H1 (cell line): ENCODE data around the gene TM9SF2. TPM values are rescaled to one million over a fixed set of nuclear protein-coding genes. Genes with fewer than 3 reads are reported as not detected.

Experiments used
- CTCF ChIA-PET: fragments of 300-600 bp; sonication (Branson Sonifier 250); formaldehyde crosslinking; loops from one replicate; lab custom pipeline; 2021; ENCODE audit not compliant: partially characterized antibody; lab: Charles Lee
- POLR2A ChIA-PET: fragments of 300-600 bp; sonication (Branson Sonifier 250); formaldehyde crosslinking; loops from one replicate; lab custom pipeline; 2021; ENCODE audit warnings: inconsistent platforms; ENCODE audit not compliant: partially characterized antibody; lab: Charles Lee
- DNase-seq, 2 experiments: peaks; one replicate each; pipeline versions ENCODE4 v3.0.0 to v3.0.0-alpha.2; 2010 to 2022; ENCODE audit warnings: low spot score in 2 of 2, low read depth in 1 of 2, mixed read lengths in 1 of 2
- FAIRE-seq: peaks from 2 replicates; lab custom pipeline; 2011; peaks lifted over from hg19 to GRCh38; lab: Jason Lieb, UNC
- H2AFZ ChIP-seq: 2 replicates; pipeline ENCODE4 v1.8.1; 2012; ENCODE audit warnings: low read length, inconsistent platforms
- H2AK5ac ChIP-seq: 2 replicates; pipeline ENCODE4 v1.6.1; 2013; ENCODE audit warnings: low read depth, low read length
- H2BK120ac ChIP-seq: replicated peaks from 2 replicates; pipeline ENCODE3; 2013; ENCODE audit warnings: low read depth, low read length, inconsistent platforms
- H2BK12ac ChIP-seq: 2 replicates; pipeline ENCODE4 v1.6.1; 2013; ENCODE audit warnings: low read depth, low read length
- H2BK15ac ChIP-seq: 2 replicates; pipeline ENCODE4 v1.6.1; 2013; ENCODE audit warnings: low read length
- H2BK20ac ChIP-seq: 2 replicates; pipeline ENCODE4 v1.6.1; 2013; ENCODE audit warnings: low read length
- H2BK5ac ChIP-seq: 2 replicates; pipeline ENCODE4 v1.6.1; 2013; ENCODE audit warnings: low read depth, low read length
- H3K14ac ChIP-seq: 2 replicates; pipeline ENCODE4 v1.6.1; 2013; ENCODE audit warnings: inconsistent platforms; ENCODE audit not compliant: insufficient read length
- H3K18ac ChIP-seq: 2 replicates; pipeline ENCODE4 v1.6.1; 2013; ENCODE audit warnings: low read length; ENCODE audit errors: extremely low read depth
- H3K23ac ChIP-seq: 2 replicates; pipeline ENCODE4 v1.6.1; 2013; ENCODE audit warnings: inconsistent platforms; ENCODE audit not compliant: insufficient read length
- H3K23me2 ChIP-seq: 2 replicates; pipeline ENCODE4 v1.6.1; 2013; ENCODE audit warnings: low read depth, low read length
- H3K27ac ChIP-seq: 2 replicates; pipeline ENCODE4 v1.6.1; 2011; ENCODE audit warnings: low read depth, low read length, inconsistent platforms
- H3K27me3 ChIP-seq, 4 experiments: replicated peaks in 1 of 4; 1 replicate in 1 of 4; 2 replicates in 3 of 4; pipeline versions ENCODE4 v1.6.1 to v1.8.1; 2011 to 2013; ENCODE audit warnings: low read length in 3 of 4, mild to moderate bottlenecking in 3 of 4, inconsistent platforms in 2 of 4, mixed read lengths in 2 of 4, moderate library complexity in 1 of 4; ENCODE audit not compliant: control insufficient read depth in 3 of 4, insufficient read depth in 3 of 4; ENCODE audit errors: extremely low read depth in 1 of 4
- H3K36me3 ChIP-seq, 4 experiments: 2 replicates each; pipeline versions ENCODE4 v1.6.1 to v1.8.1; 2011 to 2013; ENCODE audit warnings: mild to moderate bottlenecking in 4 of 4, low read length in 3 of 4, moderate library complexity in 2 of 4, control low read depth in 1 of 4, inconsistent platforms in 1 of 4; ENCODE audit not compliant: insufficient read depth in 4 of 4, control insufficient read depth in 2 of 4
- H3K4ac ChIP-seq: replicated peaks from 2 replicates; pipeline ENCODE3; 2013; ENCODE audit warnings: low read length, low read depth, mixed read lengths, inconsistent platforms; ENCODE audit not compliant: insufficient read length
- H3K4me1 ChIP-seq, 4 experiments: replicated peaks in 1 of 4; 1 replicate in 1 of 4; 2 replicates in 3 of 4; pipeline versions ENCODE4 v1.6.1 to v1.8.1; 2011 to 2013; ENCODE audit warnings: low read length in 3 of 4, inconsistent platforms in 2 of 4, mixed read lengths in 1 of 4; ENCODE audit not compliant: insufficient read depth in 4 of 4, control insufficient read depth in 3 of 4
- H3K4me2 ChIP-seq, 2 experiments: 2 replicates each; pipeline versions ENCODE4 v1.6.1 to v1.8.1; 2011 to 2013; ENCODE audit warnings: low read depth in 2 of 2, low read length in 2 of 2, control low read depth in 1 of 2, inconsistent platforms in 1 of 2, mild to moderate bottlenecking in 1 of 2; ENCODE audit not compliant: insufficient read depth in 1 of 2
- H3K4me3 ChIP-seq, 4 experiments: fragments of 200-600, 300-600 bp in 1 of 4; sonication (generic), shearing (Covaris generic), sonication (Bioruptor Twin) in 1 of 4; 2 replicates each; pipeline versions ENCODE4 v1.5.1 to v1.8.1; 2011 to 2016; ENCODE audit warnings: low read length in 4 of 4, low read depth in 3 of 4, control low read depth in 2 of 4, inconsistent platforms in 2 of 4, mild to moderate bottlenecking in 2 of 4, mixed read lengths in 1 of 4, moderate library complexity in 1 of 4; ENCODE audit not compliant: insufficient read depth in 2 of 4; ENCODE audit errors: extremely low read depth in 1 of 4
- H3K56ac ChIP-seq: replicated peaks from 2 replicates; pipeline ENCODE3; 2013; ENCODE audit warnings: low read depth, mild to moderate bottlenecking, mixed read lengths, low read length, inconsistent platforms; ENCODE audit not compliant: insufficient read length
- H3K79me1 ChIP-seq: 2 replicates; pipeline ENCODE4 v1.6.1; 2013; ENCODE audit warnings: low read depth, low read length, control low read depth
- H3K79me2 ChIP-seq, 2 experiments: 2 replicates each; pipeline versions ENCODE4 v1.6.1 to v1.8.1; 2012 to 2013; ENCODE audit warnings: low read length in 2 of 2, mild to moderate bottlenecking in 2 of 2, inconsistent platforms in 1 of 2; ENCODE audit not compliant: insufficient read depth in 2 of 2, control insufficient read depth in 1 of 2
- H3K9ac ChIP-seq, 4 experiments: replicated peaks in 1 of 4; 1 replicate in 1 of 4; 2 replicates in 3 of 4; pipeline versions ENCODE4 v1.6.1 to v1.8.1; 2011 to 2013; ENCODE audit warnings: low read depth in 3 of 4, low read length in 3 of 4, control low read depth in 2 of 4, mild to moderate bottlenecking in 2 of 4, moderate library complexity in 2 of 4, inconsistent platforms in 1 of 4; ENCODE audit errors: extremely low read depth in 1 of 4
- H3K9me3 ChIP-seq, 2 experiments: 2 replicates each; pipeline versions ENCODE4 v1.6.1 to v1.8.1; 2012 to 2013; ENCODE audit warnings: mild to moderate bottlenecking in 2 of 2, moderate library complexity in 2 of 2, control low read depth in 1 of 2, inconsistent platforms in 1 of 2, low read depth in 1 of 2, low read length in 1 of 2, mixed read lengths in 1 of 2; ENCODE audit not compliant: insufficient read depth in 2 of 2
- H4K20me1 ChIP-seq, 2 experiments: replicated peaks in 1 of 2; 2 replicates each; pipeline versions ENCODE3 to v1.8.1; 2011 to 2013; ENCODE audit warnings: inconsistent platforms in 2 of 2, low read length in 2 of 2, mild to moderate bottlenecking in 1 of 2; ENCODE audit not compliant: insufficient read depth in 2 of 2, control insufficient read depth in 1 of 2
- H4K5ac ChIP-seq: 2 replicates; pipeline ENCODE4 v1.6.1; 2013; ENCODE audit warnings: low read length, low read depth, mixed read lengths, inconsistent platforms; ENCODE audit not compliant: insufficient read length
- H4K8ac ChIP-seq: 2 replicates; pipeline ENCODE4 v1.8.0; 2013; ENCODE audit warnings: mild to moderate bottlenecking, moderate library complexity, low read length, inconsistent platforms; ENCODE audit not compliant: insufficient read depth; ENCODE audit errors: extremely low read depth
- H4K91ac ChIP-seq: replicated peaks from 2 replicates; pipeline ENCODE3; 2013; ENCODE audit warnings: low read length, mixed read lengths, inconsistent platforms; ENCODE audit not compliant: insufficient read length
- ASH2L ChIP-seq: fragments of 200-600, 300-600 bp; sonication (generic); IDR thresholded peaks from one replicate; pipeline ENCODE4 v1.7.1; 2017; ENCODE audit warnings: low read length
- KDM1A ChIP-seq: fragments of 200-600, 300-600 bp; sonication (generic); IDR thresholded peaks from 2 replicates; pipeline ENCODE4 v1.7.1; 2016; ENCODE audit warnings: mild to moderate bottlenecking, low read length, borderline replicate concordance
- KDM5A ChIP-seq: fragments of 200-600 bp; IDR thresholded peaks from 2 replicates; pipeline ENCODE4 v1.7.1; 2012; ENCODE audit warnings: mild to moderate bottlenecking, low read length, inconsistent platforms, mixed read lengths
- RBBP5 ChIP-seq: IDR thresholded peaks from 2 replicates; pipeline ENCODE4 v1.7.1; 2012; ENCODE audit warnings: low read depth, mild to moderate bottlenecking, inconsistent platforms, low read length, moderate library complexity, borderline replicate concordance
- WGBS, 2 experiments: shearing (Covaris generic) in 1 of 2; methylation state at CpG; one replicate each; pipeline versions ENCODE4 v1.1.6 to v1.1.7; 2013 to 2015; ENCODE audit warnings: low lambda C conversion rate in 2 of 2, mixed read lengths in 2 of 2, inconsistent platforms in 1 of 2, low coverage in 1 of 2, missing lambda C conversion rate in 1 of 2; ENCODE audit not compliant: insufficient replicate concordance in 2 of 2, insufficient coverage in 1 of 2, insufficient read length in 1 of 2; ENCODE audit errors: extremely low coverage in 1 of 2, missing lambda C conversion rate in 1 of 2; 5-methylcytosine and 5-hydroxymethylcytosine counted together
- polyA plus RNA-seq, 7 experiments: library from polyadenylated mRNA; depleted of rRNA in 3 of 7; stranded (reverse) in 5 of 7; unstranded in 2 of 7; fragments of >200 nt in 5 of 7; fragments of 200-250 nt in 2 of 7; gene quantifications; 1 replicate in 5 of 7; 2 replicates in 1 of 7; 4 replicates in 1 of 7; pipeline versions ENCODE4 v1.2.1 to v1.2.3, GENCODE V29; 2011 to 2013; ENCODE audit warnings: missing spikeins in 2 of 7, mixed read lengths in 2 of 7
- total RNA-seq: library from RNA; stranded (reverse); fragmentation: NEBNext Ultra II Directional; extraction: Animal tissue kit (Norgen Biotek cat#: 25700); gene quantifications from 2 replicates; pipeline ENCODE4 v1.2.1, GENCODE V29; 2021
- TF ChIP-seq, protein P1 (sequence below), 3 experiments: IDR thresholded peaks; 1 replicate in 2 of 3; 2 replicates in 1 of 3; pipeline versions ENCODE4 v1.5.1 to v1.6.1; 2011; ENCODE audit warnings: low read length in 3 of 3, mild to moderate bottlenecking in 3 of 3, inconsistent platforms in 2 of 3, low read depth in 1 of 3, moderate library complexity in 1 of 3; ENCODE audit not compliant: insufficient read depth in 1 of 3; ENCODE audit errors: control extremely low read depth in 1 of 3

Gene TM9SF2
- total and polyA plus RNA-seq, 2 of the 8 experiments (the other 6 are each of a cell fraction or from before 2014, with no cell fraction given): 68.0 to 101 TPM

DNA sequence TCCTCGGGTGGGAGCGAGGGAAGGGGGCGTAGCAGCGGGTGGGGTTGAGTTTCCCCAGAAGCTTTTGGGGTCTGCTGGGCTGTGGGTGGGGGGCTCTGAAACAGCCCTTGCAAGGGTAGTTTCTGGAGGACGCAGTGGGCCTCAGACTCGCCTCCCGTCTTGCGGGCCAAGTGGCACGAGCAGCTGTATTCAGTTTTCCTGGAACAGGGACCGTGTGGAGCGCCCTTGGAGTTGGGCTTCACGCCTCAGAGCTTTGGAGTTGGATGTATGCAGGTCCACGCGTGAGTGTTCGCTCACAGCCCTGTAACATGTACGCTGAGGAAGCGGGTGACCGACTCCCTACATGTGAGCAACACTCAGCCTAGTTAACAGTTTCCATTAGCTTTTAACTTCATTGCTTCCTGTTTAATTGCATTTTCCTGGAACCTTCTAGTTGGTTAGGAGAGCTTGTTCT is 603 bp downstream of the TM9SF2 start:
- Histone ChIP-seq H3K27ac (peak overlapping the region; percentile 77), H3K79me2 (peaks cover 13 to 53% of the 10 kb centered on the region in 2 experiments), H2AFZ (no peak overlapping the region)

More for the DNA sequence above, 603 bp downstream of the TM9SF2 start:
- Histone ChIP-seq H3K4me3 (peak overlapping the region; percentile 87 to 98 (median 95)), H4K5ac (peak overlapping the region; percentile 90), H2BK20ac (no peak overlapping the region), H2BK5ac (peak overlapping the region; percentile 81; the same call in 1 of the 2 replicates), H4K8ac (peak overlapping the region; percentile 92), H2AK5ac (no peak overlapping the region), H3K4ac (no peak overlapping the region), H3K56ac (no peak overlapping the region), H3K27me3 (no peaks in the 10 kb centered on the region), H4K20me1 (peaks cover 0 to 4% of the 10 kb centered on the region in 2 experiments), H4K91ac (no peak overlapping the region), H2BK15ac (no peak overlapping the region), H3K4me1 (peaks cover 0 to 5% (median 0%) of the 10 kb centered on the region in 4 experiments; a peak in 4 of 7 replicates), H3K23me2 (peaks cover 11% of the 10 kb centered on the region), H3K14ac (no peak overlapping the region), H3K36me3 (peaks cover 0 to 3% (median 0%) of the 10 kb centered on the region in 4 experiments; a peak in 1 of 8 replicates), H3K4me2 (peak overlapping the region; percentile 77 to 88), H2BK12ac (no peak overlapping the region), H3K9ac (peak overlapping the region; percentile 83 to 96 (median 88)), H3K79me1 (no peaks in the 10 kb centered on the region; the same call in 1 of the 2 replicates), H2BK120ac (no peak overlapping the region), H3K18ac (0 out of 2 replicates have a peak overlapping the region, but pooled peaks have one; percentile 43), H3K23ac (no peak overlapping the region), H3K9me3 (no peaks in the 10 kb centered on the region)
- WGBS, 2 experiments: 6% methylated on average over 14 of the region's 18 CpGs; no CpG with 5 or more reads in 1 of the 2 experiments
- FAIRE-seq (no peak), DNase-seq (no peak)
- ChIA-PET CTCF (interaction anchor here (0.9 to 3.1 kb wide), 7 partner anchors 10 to 115 kb away, joined by 3 to 11 read pairs (median 4); no protein-coding TSS in a partner anchor), POLR2A (interaction anchor here (1.0 to 2.7 kb wide), 4 partner anchors 10 to 90 kb away, joined by 3 to 9 read pairs (median 6); no protein-coding TSS in a partner anchor)
- TF ChIP-seq ASH2L (no peak), KDM5A (peak; percentile 32; the same call in 1 of the 2 replicates), RBBP5 (no peak), KDM1A (no peak)
- TF ChIP-seq, protein P1, sequence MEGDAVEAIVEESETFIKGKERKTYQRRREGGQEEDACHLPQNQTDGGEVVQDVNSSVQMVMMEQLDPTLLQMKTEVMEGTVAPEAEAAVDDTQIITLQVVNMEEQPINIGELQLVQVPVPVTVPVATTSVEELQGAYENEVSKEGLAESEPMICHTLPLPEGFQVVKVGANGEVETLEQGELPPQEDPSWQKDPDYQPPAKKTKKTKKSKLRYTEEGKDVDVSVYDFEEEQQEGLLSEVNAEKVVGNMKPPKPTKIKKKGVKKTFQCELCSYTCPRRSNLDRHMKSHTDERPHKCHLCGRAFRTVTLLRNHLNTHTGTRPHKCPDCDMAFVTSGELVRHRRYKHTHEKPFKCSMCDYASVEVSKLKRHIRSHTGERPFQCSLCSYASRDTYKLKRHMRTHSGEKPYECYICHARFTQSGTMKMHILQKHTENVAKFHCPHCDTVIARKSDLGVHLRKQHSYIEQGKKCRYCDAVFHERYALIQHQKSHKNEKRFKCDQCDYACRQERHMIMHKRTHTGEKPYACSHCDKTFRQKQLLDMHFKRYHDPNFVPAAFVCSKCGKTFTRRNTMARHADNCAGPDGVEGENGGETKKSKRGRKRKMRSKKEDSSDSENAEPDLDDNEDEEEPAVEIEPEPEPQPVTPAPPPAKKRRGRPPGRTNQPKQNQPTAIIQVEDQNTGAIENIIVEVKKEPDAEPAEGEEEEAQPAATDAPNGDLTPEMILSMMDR (IDR thresholded peaks at IDR 0.05; ENCODE audit: control extremely low read depth in 1 of 3, insufficient read depth in 1 of 3, low read depth in 1 of 3, low read length in 3 of 3): no peak
